ENCODE measurements around the gene MMD.

The MMD gene

DNA sequence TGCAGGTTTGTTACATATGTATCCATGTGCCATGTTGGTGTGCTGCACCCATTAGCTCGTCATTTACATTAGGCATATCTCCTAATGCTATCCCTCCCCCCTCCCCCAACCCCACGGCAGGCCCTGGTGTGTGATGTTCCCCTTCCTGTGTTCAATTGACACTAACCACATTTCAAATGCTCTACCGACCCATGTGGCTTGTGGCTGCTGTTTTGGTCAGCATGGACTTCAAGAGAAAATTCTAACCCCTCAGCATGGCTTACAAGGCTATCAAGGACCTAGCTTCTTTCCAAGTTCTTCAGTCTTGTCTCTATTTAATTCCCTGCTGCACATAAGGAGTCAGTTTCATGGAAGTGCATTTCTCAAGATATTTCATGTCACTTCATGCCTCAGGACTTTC lies 52.9 kb downstream of the MMD start:
- DNase-seq (ENCODE audit: low spot score) = no peak
- TF ChIP-seq CTCF (IDR thresholded peaks at IDR 0.05; ENCODE audit: borderline replicate concordance, control extremely low read depth, extremely low read depth, insufficient read depth, missing control alignments) = no peak
- in situ Hi-C loops (cut with MboI; ENCODE audit: low sequenced_read_pairs, unreplicated experiment) = no loop called here

DNA sequence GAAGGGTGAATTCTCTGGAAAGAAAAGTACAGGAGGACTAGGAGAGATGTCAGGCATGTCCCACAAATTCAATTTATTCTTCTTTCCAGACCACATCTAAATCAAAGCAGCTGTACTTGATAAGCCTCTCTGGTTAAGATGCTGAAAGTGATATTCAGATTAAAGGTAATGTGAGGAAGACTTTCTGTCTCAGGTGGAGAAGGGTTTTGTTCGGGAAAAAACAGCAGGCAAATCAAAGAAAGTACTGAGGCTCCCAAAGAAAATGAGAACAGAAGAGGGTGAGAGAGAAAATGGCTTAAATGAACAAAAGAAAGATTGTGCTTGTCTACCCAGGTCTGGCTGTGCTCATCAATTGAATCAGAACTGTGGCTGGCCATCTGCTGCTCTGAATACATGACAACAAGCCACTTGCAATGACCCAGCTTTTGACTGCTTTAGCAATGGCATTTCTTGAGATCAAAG lies 55.6 kb downstream of the MMD start:
- no peak for TF ChIP-seq CTCF (IDR thresholded peaks at IDR 0.05; ENCODE audit: borderline replicate concordance, control extremely low read depth, extremely low read depth, insufficient read depth, missing control alignments)
- in situ Hi-C loops (cut with MboI; ENCODE audit: low sequenced_read_pairs, unreplicated experiment) = no loop called here
- DNase-seq (ENCODE audit: low spot score) = no peak

GRCh38 chr17:55363033-55363432 lies 58.6 kb downstream of the MMD start:
- no peak for TF ChIP-seq CTCF (IDR thresholded peaks at IDR 0.05; ENCODE audit: borderline replicate concordance, control extremely low read depth, extremely low read depth, insufficient read depth, missing control alignments)
- in situ Hi-C loops (cut with MboI; ENCODE audit: low sequenced_read_pairs, unreplicated experiment) = no loop called here
- DNase-seq (ENCODE audit: low spot score) = no peak

- in situ Hi-C loops (cut with MboI; ENCODE audit: low sequenced_read_pairs, unreplicated experiment) = no loop called here
- no peak for TF ChIP-seq CTCF (IDR thresholded peaks at IDR 0.05; ENCODE audit: borderline replicate concordance, control extremely low read depth, extremely low read depth, insufficient read depth, missing control alignments)
- no peak for DNase-seq (ENCODE audit: low spot score)
Observed at GRCh38 chr17:55360971-55361370, 60.7 kb downstream of the MMD start.

DNA sequence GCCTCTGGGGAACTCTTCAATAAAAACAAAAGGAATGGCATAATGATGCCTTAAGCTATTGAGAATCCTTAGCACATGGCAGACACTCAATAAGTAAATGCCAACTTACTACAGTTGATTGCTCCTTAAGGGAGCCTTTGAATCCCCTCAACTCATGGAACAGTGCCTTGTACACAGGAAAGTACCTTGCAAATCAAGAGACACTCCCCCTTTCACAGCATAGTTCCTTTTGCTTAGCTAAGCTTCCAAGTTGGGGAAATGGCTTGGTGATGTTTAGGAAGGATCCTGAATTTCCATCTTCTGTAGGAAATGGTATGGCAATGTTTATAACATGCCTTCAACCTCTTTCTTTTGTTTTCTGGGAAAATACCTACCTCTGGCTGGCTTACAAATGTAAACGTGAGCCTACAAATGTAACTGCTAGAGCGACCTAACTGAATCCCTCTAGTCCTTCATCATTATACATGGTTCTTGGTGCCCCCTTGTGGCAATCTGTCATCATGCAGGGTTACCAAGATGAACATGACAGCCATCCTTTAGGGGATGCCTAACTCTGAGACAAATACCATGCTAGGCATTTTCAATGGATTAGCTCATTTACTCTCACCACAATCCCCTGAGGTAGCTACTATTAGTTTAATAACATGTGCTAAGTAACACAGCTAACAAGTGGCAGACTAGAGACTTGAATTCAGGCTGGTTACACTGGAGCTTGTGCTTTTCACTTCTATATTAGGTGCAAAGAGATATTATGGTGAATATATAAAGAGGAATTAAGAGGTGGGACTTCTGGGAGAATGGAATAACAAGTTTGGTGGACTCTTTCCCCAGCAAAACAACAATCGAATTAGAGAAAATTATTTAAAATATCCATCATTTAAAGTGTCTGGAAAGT lies 65.0 kb downstream of the MMD start:
- in situ Hi-C loops (cut with MboI; ENCODE audit: low sequenced_read_pairs, unreplicated experiment) = loop anchor here (10.0 kb wide), 2 partner anchors 158 to 362 kb away; partner anchors contain the start of gene SMIM36
- DNase-seq (ENCODE audit: low spot score) = peak; percentile 68
- peak; percentile 76 for TF ChIP-seq CTCF (IDR thresholded peaks at IDR 0.05; ENCODE audit: borderline replicate concordance, control extremely low read depth, extremely low read depth, insufficient read depth, missing control alignments)

- in situ Hi-C loops (cut with MboI; ENCODE audit: low sequenced_read_pairs, unreplicated experiment) = loop anchor here (10.0 kb wide), 2 partner anchors 160 to 360 kb away; partner anchors contain the start of gene SMIM36
- TF ChIP-seq CTCF (IDR thresholded peaks at IDR 0.05; ENCODE audit: borderline replicate concordance, control extremely low read depth, extremely low read depth, insufficient read depth, missing control alignments) = no peak
- no peak for DNase-seq (ENCODE audit: low spot score)
Observed at GRCh38 chr17:55354941-55355340, 66.7 kb downstream of the MMD start.

Data from GM13976 (cell line).